Spleen (tissue), 11 donors: ENCODE results near the gene SP4. TPM values are rescaled to one million over a fixed set of nuclear protein-coding genes. Genes with fewer than 3 reads are reported as not detected.

ENCODE experiments used
- DNase-seq: peaks from one replicate; pipeline ENCODE4 v3.0.0-alpha.2; 2020
- H3K27ac ChIP-seq, 8 donors: fragments of 200-600 bp; sonication (generic) in 7 of 8; 1 replicate in 4 of 8; 2 replicates in 4 of 8; pipeline versions ENCODE4 v1.5.0 to v1.8.0; 2016 to 2021; ENCODE audit warnings: inconsistent platforms in 4 of 8, mild to moderate bottlenecking in 4 of 8, moderate library complexity in 1 of 8
- H3K27me3 ChIP-seq, 7 donors: fragments of 200-600 bp; sonication (generic) in 6 of 7; replicated peaks in 1 of 7; 1 replicate in 4 of 7; 2 replicates in 3 of 7; pipeline versions ENCODE4 v1.5.0 to v1.8.0; 2016 to 2021; ENCODE audit warnings: inconsistent platforms in 3 of 7, mild to moderate bottlenecking in 1 of 7
- H3K36me3 ChIP-seq, 6 donors: fragments of 200-600 bp; sonication (generic) in 5 of 6; 1 replicate in 4 of 6; 2 replicates in 2 of 6; pipeline versions ENCODE4 v1.5.0 to v1.8.0; 2016 to 2021; ENCODE audit warnings: inconsistent platforms in 2 of 6
- H3K4me1 ChIP-seq, 6 donors: fragments of 200-600 bp; sonication (generic) in 5 of 6; 1 replicate in 3 of 6; 2 replicates in 3 of 6; pipeline versions ENCODE4 v1.5.0 to v1.8.0; 2016 to 2021; ENCODE audit warnings: inconsistent platforms in 3 of 6
- H3K4me3 ChIP-seq, 8 donors: fragments of 200-600 bp; sonication (generic) in 7 of 8; 1 replicate in 4 of 8; 2 replicates in 4 of 8; pipeline versions ENCODE4 v1.5.0 to v1.8.0; 2016 to 2021; ENCODE audit warnings: inconsistent platforms in 4 of 8, mild to moderate bottlenecking in 4 of 8, moderate library complexity in 2 of 8
- H3K9me3 ChIP-seq, 8 donors: fragments of 200-600 bp; sonication (generic) in 7 of 8; 1 replicate in 4 of 8; 2 replicates in 4 of 8; pipeline versions ENCODE4 v1.5.0 to v1.8.0; 2016 to 2021; ENCODE audit warnings: inconsistent platforms in 4 of 8
- CTCF ChIP-seq, 11 experiments: fragments of 200-600 bp in 7 of 11; fragments of 450-650 bp in 4 of 11; sonication (generic) in 4 of 11; IDR thresholded peaks in 8 of 11; conservative IDR thresholded peaks in 3 of 11; 1 replicate in 7 of 11; 2 replicates in 4 of 11; pipeline versions ENCODE4 v1.4.0 to v1.8.0; 2016 to 2021; ENCODE audit warnings: antibody characterized with exemption in 11 of 11, inconsistent platforms in 4 of 11, mild to moderate bottlenecking in 1 of 11
- POLR2A ChIP-seq, 3 donors: fragments of 450-650 bp; IDR thresholded peaks; one replicate each; pipeline ENCODE4 v1.5.1; 2017; ENCODE audit warnings: antibody characterized with exemption in 3 of 3, mild to moderate bottlenecking in 1 of 3
- POLR2AphosphoS5 ChIP-seq, 3 donors: sonication (generic); formaldehyde crosslinking; IDR thresholded peaks; one replicate each; pipeline ENCODE4 v1.5.1; 2017; ENCODE audit warnings: antibody characterized with exemption in 3 of 3
- WGBS, 5 donors: extraction: QIAGEN DNeasy Blood & Tissue Kit in 3 of 5; methylation state at CpG; one replicate each; pipeline versions ENCODE4 v1.1.5 to v1.1.7; 2013 to 2018; 5-methylcytosine and 5-hydroxymethylcytosine counted together
- intact Hi-C: fragments of 100-400 bp; cut with DNase I; formaldehyde crosslinking; loops from one replicate; pipeline ENCODE4 v1.15.0; 2023; ENCODE audit warnings: low total_unique reads
- microRNA-seq, 3 donors: library from miRNA; unstranded; fragments of <30 nt; microRNA quantifications; one replicate each; pipeline versions ENCODE4 to v1.1.0, GENCODE V29; 2019 to 2020
- polyA plus RNA-seq, 3 donors: library from polyadenylated mRNA; stranded (reverse); fragments of 200-250 nt; gene quantifications; one replicate each; pipeline ENCODE4 v1.2.1, GENCODE V29; 2013
- small RNA-seq, 4 donors: library from RNA; depleted of rRNA; stranded (forward); fragments of <200 nt; gene quantifications; one replicate each; pipeline ENCODE3, GENCODE V24; 2016
- total RNA-seq, 7 donors: library from RNA; depleted of rRNA in 3 of 7; stranded (reverse); fragments of >200 nt in 3 of 7; fragmentation: NEBNext Ultra II Directional in 4 of 7; extraction: Animal tissue kit (Norgen Biotek cat#: 25700) in 4 of 7; gene quantifications; one replicate each; pipeline versions ENCODE4 v1.1.0 to v1.2.1, GENCODE V29; 2016 to 2021
- donor health status: healthy with polysubstance abuse.
- donor health status: DM: no; HTN: no; CAD: no; lungs with moderate emphysema.
- donor health status: DM: no; HTN: no; CAD: no.
- donor health status: Bipolar disorder and iron deficiency.
- donor health status: healthy.
- donor health status: DM: no; HTN: no; CAD: no.
- donor health status: DM: yes; HTN: yes; CAD: no.

Gene SP4
- total and polyA plus RNA-seq, 10 donors: 2.5 to 19.0 (median 14.3) TPM

- H3K4me3 ChIP-seq: no peak overlapping the region
- TF ChIP-seq CTCF (IDR thresholded peaks at IDR 0.05 in 8 of 11, conservative IDR thresholded peaks at IDR 0.05 in 3 of 11) (no peak), POLR2AphosphoS5 (IDR thresholded peaks at IDR 0.05) (no peak), POLR2A (IDR thresholded peaks at IDR 0.05) (no peak)
- no peaks in the 10 kb centered on the region for H3K36me3 ChIP-seq
- no peak for DNase-seq
- intact Hi-C loops: no loop called here
- no peaks in the 10 kb centered on the region for H3K9me3 ChIP-seq
- H3K27me3 ChIP-seq: no peaks in the 10 kb centered on the region
- no peak overlapping the region for H3K27ac ChIP-seq
- WGBS, 5 donors: 67 to 81% (median 77%) methylated on average over 1 of the region's 1 CpG
- no peaks in the 10 kb centered on the region for H3K4me1 ChIP-seq
These were observed 134.5 kb downstream of the SP4 start for GRCh38 chr7:21562385-21562784.

Small RNA genes within 50 kb of the gene (microRNA-seq; reads per million reads assigned to microRNA genes)
- gene MIR1183: 0 reads per million in 3 donors

Small RNA genes within 50 kb of the gene (small RNA-seq; reads per million reads assigned to genes)
- gene MIR1183: 0 reads per million in 4 donors
- gene RNU1-15P: 0 reads per million in 4 donors

Other genes starting within 250 kb of the SP4 start
- gene DNAH11, start 115.0 kb downstream of the SP4 start, total RNA-seq: 1 to 10 TPM in 5 of 7 donors, under 1 TPM in 2; 0.30 to 2.1 (median 1.1) TPM
- under 1 TPM; 0.28 to 0.41 (median 0.32) TPM for gene DNAH11, start 115.0 kb downstream of the SP4 start, polyA plus RNA-seq